Heart left ventricle (tissue), 16 donors: ENCODE data around the gene GBA3. TPM values are rescaled to one million over a fixed set of nuclear protein-coding genes. Genes with fewer than 3 reads are reported as not detected.

ENCODE experiments used
- ATAC-seq, 4 donors: fragments of 200-7000 bp; cut with Tn5 transposase; one replicate each; pipeline ENCODE4 v1.9.1; 2020 to 2022; ENCODE audit warnings: moderate library complexity in 4 of 4, mild to moderate bottlenecking in 3 of 4, moderate number of reproducible peaks in 1 of 4
- DNase-seq, 5 donors: peaks; one replicate each; pipeline ENCODE4 v3.0.0-alpha.2; 2020
- H3K27ac ChIP-seq, 12 donors: fragments of 200-600 bp; sonication (generic) in 4 of 12; one replicate each; pipeline versions ENCODE4 v1.5.0 to v1.8.0; 2016 to 2022; ENCODE audit warnings: mild to moderate bottlenecking in 2 of 12
- H3K27me3 ChIP-seq, 9 donors: fragments of 200-600 bp; sonication (generic) in 2 of 9; one replicate each; pipeline versions ENCODE4 v1.5.1 to v1.8.0; 2016 to 2022; ENCODE audit warnings: mild to moderate bottlenecking in 3 of 9
- H3K36me3 ChIP-seq, 9 donors: fragments of 200-600 bp; sonication (generic) in 2 of 9; one replicate each; pipeline versions ENCODE4 v1.5.0 to v1.8.0; 2018 to 2022; ENCODE audit warnings: mild to moderate bottlenecking in 2 of 9
- H3K4me1 ChIP-seq, 12 donors: fragments of 200-600 bp; sonication (generic) in 4 of 12; one replicate each; pipeline versions ENCODE4 v1.5.0 to v1.8.0; 2016 to 2022; ENCODE audit warnings: mild to moderate bottlenecking in 3 of 12
- H3K4me3 ChIP-seq, 12 donors: fragments of 200-600 bp; sonication (generic) in 4 of 12; one replicate each; pipeline versions ENCODE4 v1.5.0 to v1.8.0; 2017 to 2022; ENCODE audit warnings: mild to moderate bottlenecking in 9 of 12, moderate library complexity in 4 of 12
- H3K9me3 ChIP-seq, 12 donors: fragments of 200-600 bp; sonication (generic) in 4 of 12; one replicate each; pipeline versions ENCODE4 v1.5.0 to v1.8.0; 2016 to 2022; ENCODE audit warnings: mild to moderate bottlenecking in 1 of 12
- CTCF ChIP-seq, 12 donors: fragments of 200-600 bp; sonication (generic) in 4 of 12; IDR thresholded peaks; one replicate each; pipeline versions ENCODE4 v1.5.0 to v1.8.0; 2018 to 2022; ENCODE audit warnings: antibody characterized with exemption in 12 of 12, mild to moderate bottlenecking in 5 of 12
- POLR2A ChIP-seq, 2 donors: fragments of 450-650 bp; IDR thresholded peaks; one replicate each; pipeline ENCODE4 v1.6.1; 2017; ENCODE audit warnings: antibody characterized with exemption in 2 of 2, mild to moderate bottlenecking in 2 of 2, moderate library complexity in 2 of 2
- WGBS, 4 donors: extraction: QIAGEN DNeasy Blood & Tissue Kit in 2 of 4; methylation state at CpG; one replicate each; pipeline versions ENCODE4 v1.1.5 to v1.1.7; 2013 to 2018; 5-methylcytosine and 5-hydroxymethylcytosine counted together
- intact Hi-C, 10 donors: fragments of 100-400 bp; cut with DNase I; formaldehyde crosslinking; loops; one replicate each; pipeline versions ENCODE4 v1.11.1 to v1.14.2; 2022
- polyA plus RNA-seq, 2 donors: library from polyadenylated mRNA; stranded (reverse); fragments of 200-250 nt; gene quantifications; one replicate each; pipeline ENCODE4 v1.2.3, GENCODE V29; 2013
- total RNA-seq, 9 donors: library from RNA; depleted of rRNA in 2 of 9; stranded (reverse); fragments of >200 nt in 2 of 9; fragmentation: NEBNext Ultra II Directional in 3 of 9; extraction: Animal tissue kit (Norgen Biotek cat#: 25700) in 3 of 9; gene quantifications; one replicate each; pipeline versions ENCODE4 v1.1.0 to v1.2.4, GENCODE V29; 2016 to 2023
- donor health status: ischemic (EF 13 %, LVEDD 7.1; RV severe dilation, severe dysfunction).
- donor health status: healthy with polysubstance abuse.
- donor health status: DM: no; HTN: yes; CAD: no.
- donor health status: DM: no; HTN: no; CAD: no.
- donor health status: ischemic (EF 25% LVEDD 6.9; RV normal size, moderate dysfunction).
- donor health status: ischemic (EF 25% LVEDD 5.7; RV mildly dilated, moderate dysfunction).
- donor health status: healthy.
- donor health status: DM: yes; HTN: yes; CAD: no.
- donor health status: ischemic (EF 35%, LVEDD 5.7; RV mildly dilated, moderate dysfunction).
- donor health status: nonischemic (EF 11% LVEDD 7.7; RV severe dilation, severe dysfunction).
- donor health status: DM: yes; HTN: yes; CAD: no.
- donor health status: PGD.
- donor health status: ischemic (EF 29% LVEDD 5.4; RV normal size, mild dysfunction).
- donor health status: nonischemic (EF 23%, LVEDD 6.1; RV moderate dilation, normal function).

Gene GBA3
- total and polyA plus RNA-seq, 11 donors, result 0.16 TPM; not detected in 10

GRCh38 chr4:22648996-22649395 lies 43.7 kb upstream of the GBA3 start:
- no peaks in the 10 kb centered on the region for H3K4me1 ChIP-seq
- TF ChIP-seq CTCF (IDR thresholded peaks at IDR 0.05), result no peak
- WGBS, 4 donors, result 82 to 84% (median 83%) methylated on average over 8 of the region's 8 CpGs
- DNase-seq, result no peak
- H3K9me3 ChIP-seq, result no peaks in the 10 kb centered on the region
- ATAC-seq, result no peak
- H3K4me3 ChIP-seq, result no peak overlapping the region
- H3K27me3 ChIP-seq, result no peaks in the 10 kb centered on the region
- intact Hi-C loops, result no loop called here
- no peaks in the 10 kb centered on the region for H3K36me3 ChIP-seq
- no peak overlapping the region for H3K27ac ChIP-seq

- Histone ChIP-seq H3K27ac (no peak overlapping the region), H3K4me3 (no peak overlapping the region), H3K4me1 (no peaks in the 10 kb centered on the region), H3K9me3 (no peaks in the 10 kb centered on the region), H3K27me3 (no peaks in the 10 kb centered on the region), H3K36me3 (no peaks in the 10 kb centered on the region)
- ATAC-seq, result no peak
- no peak for TF ChIP-seq CTCF (IDR thresholded peaks at IDR 0.05)
- TF ChIP-seq POLR2A (IDR thresholded peaks at IDR 0.05), result no peak
- intact Hi-C loops, result no loop called here
- no peak for DNase-seq
These were observed 42.0 kb upstream of the GBA3 start for GRCh38 chr4:22650771-22651170.

- Histone ChIP-seq H3K36me3 (no peaks in the 10 kb centered on the region), H3K9me3 (no peaks in the 10 kb centered on the region), H3K27ac (no peak overlapping the region), H3K27me3 (no peaks in the 10 kb centered on the region), H3K4me3 (no peak overlapping the region), H3K4me1 (no peaks in the 10 kb centered on the region)
- DNase-seq (no peak), ATAC-seq (no peak)
- intact Hi-C loops, result no loop called here
- WGBS, 4 donors, result 87 to 92% (median 89%) methylated on average over 3 of the region's 3 CpGs
- TF ChIP-seq POLR2A (IDR thresholded peaks at IDR 0.05), result no peak
- TF ChIP-seq CTCF (IDR thresholded peaks at IDR 0.05), result no peak
These were observed 39.0 kb upstream of the GBA3 start for GRCh38 chr4:22653752-22654151.

- H3K4me1 ChIP-seq, result no peaks in the 10 kb centered on the region
- TF ChIP-seq CTCF (IDR thresholded peaks at IDR 0.05) (no peak), POLR2A (IDR thresholded peaks at IDR 0.05) (no peak)
- no peaks in the 10 kb centered on the region for H3K27me3 ChIP-seq
- H3K27ac ChIP-seq, result no peak overlapping the region
- no peak for ATAC-seq
- peaks cover 0 to 8% (median 0%) of the 10 kb centered on the region in 12 donors for H3K9me3 ChIP-seq
- 66 to 69% (median 68%) methylated on average over 6 of the region's 6 CpGs for WGBS, 4 donors
- H3K36me3 ChIP-seq, result no peaks in the 10 kb centered on the region
- no peak overlapping the region for H3K4me3 ChIP-seq
- intact Hi-C loops, result no loop called here
- DNase-seq, result no peak
These were observed 31.3 kb upstream of the GBA3 start for GRCh38 chr4:22661443-22661842.
